ENCODE data around the gene DNAH14.

DNA sequence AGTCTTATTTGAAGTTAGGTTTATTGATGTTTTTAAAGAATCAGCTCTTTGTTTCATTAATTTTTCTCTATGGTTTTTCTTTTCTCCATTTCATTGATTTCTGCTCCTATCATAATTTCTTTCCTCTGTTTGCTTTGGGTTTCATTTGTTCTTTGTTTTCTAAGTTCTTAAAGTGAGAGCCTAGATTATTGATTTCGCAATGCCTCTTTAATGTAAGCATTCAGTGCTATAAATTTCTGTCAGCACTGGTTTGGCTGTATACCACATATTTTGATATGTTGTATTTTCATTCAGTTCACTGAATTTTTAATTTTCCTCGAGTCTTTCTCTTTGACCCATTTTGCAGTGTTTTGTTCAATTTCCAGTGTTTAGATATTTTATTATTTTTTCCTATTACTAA is 68.7 kb downstream of the DNAH14 start:
- TF ChIP-seq, protein P1, sequence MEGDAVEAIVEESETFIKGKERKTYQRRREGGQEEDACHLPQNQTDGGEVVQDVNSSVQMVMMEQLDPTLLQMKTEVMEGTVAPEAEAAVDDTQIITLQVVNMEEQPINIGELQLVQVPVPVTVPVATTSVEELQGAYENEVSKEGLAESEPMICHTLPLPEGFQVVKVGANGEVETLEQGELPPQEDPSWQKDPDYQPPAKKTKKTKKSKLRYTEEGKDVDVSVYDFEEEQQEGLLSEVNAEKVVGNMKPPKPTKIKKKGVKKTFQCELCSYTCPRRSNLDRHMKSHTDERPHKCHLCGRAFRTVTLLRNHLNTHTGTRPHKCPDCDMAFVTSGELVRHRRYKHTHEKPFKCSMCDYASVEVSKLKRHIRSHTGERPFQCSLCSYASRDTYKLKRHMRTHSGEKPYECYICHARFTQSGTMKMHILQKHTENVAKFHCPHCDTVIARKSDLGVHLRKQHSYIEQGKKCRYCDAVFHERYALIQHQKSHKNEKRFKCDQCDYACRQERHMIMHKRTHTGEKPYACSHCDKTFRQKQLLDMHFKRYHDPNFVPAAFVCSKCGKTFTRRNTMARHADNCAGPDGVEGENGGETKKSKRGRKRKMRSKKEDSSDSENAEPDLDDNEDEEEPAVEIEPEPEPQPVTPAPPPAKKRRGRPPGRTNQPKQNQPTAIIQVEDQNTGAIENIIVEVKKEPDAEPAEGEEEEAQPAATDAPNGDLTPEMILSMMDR (IDR thresholded peaks at IDR 0.05; ENCODE audit: low read length) = no peak
- TF ChIP-seq EZH2 (optimal IDR thresholded peaks at IDR 0.05; ENCODE audit: low read depth, low read length) (no peak), EZH2phosphoT487 (IDR thresholded peaks at IDR 0.05; ENCODE audit: low read length) (no peak)

Data from MM.1S (cell line).